ENCODE data around the gene ITPRID2. TPM values are rescaled to one million over a fixed set of nuclear protein-coding genes. Genes with fewer than 3 reads are reported as not detected.
"Not testable (repeated sequence)": the region's sequence is repeated elsewhere in the genome, so short reads cannot be mapped to it uniquely, and the experiment has no call there.

Gene ITPRID2
- total RNA-seq, 1 donor from 2014 or later: 106 TPM

DNA sequence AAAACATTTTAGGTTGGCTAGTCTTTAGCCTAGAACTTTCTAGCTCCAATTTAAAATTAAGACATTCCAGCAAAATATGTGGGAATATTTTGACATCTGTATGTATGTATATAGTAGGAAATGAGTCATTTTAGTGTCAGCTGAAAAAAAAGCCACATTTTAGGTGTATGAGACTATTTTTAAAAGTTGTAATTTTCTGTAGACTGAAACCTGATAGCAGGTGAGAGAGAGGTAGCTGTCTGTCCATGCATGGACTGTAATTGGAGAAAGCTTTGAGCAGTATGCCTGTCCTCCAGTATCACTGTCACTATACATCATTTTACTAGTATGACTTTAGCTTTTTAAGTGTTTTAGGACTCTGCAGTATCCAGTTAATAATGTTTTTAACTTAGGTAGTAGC lies 68.0 kb downstream of the ITPRID2 start:
- no peak for DNase-seq (ENCODE audit: low read depth)

DNA sequence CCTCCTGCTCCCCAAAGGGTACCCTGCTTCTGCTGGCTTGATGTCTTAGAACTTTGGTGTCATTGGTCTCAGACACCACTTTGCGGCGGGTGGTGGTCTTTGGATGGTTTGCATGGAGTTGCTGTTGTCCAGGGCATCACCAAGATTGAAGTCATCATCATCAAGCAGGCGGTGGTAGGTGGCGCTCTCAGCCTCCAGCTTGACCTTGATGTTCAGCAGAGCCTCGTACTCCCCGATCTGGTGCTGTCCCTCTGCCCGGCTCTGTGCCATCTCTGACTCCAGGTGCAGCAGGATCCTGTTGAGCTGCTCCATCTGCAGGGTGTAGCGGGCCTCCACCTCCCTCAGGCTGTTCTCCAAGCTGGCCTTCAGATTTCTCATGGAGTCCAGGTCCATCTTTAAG lies 69.6 kb downstream of the ITPRID2 start:
- not testable (repeated sequence) for DNase-seq (ENCODE audit: low read depth)

DNA sequence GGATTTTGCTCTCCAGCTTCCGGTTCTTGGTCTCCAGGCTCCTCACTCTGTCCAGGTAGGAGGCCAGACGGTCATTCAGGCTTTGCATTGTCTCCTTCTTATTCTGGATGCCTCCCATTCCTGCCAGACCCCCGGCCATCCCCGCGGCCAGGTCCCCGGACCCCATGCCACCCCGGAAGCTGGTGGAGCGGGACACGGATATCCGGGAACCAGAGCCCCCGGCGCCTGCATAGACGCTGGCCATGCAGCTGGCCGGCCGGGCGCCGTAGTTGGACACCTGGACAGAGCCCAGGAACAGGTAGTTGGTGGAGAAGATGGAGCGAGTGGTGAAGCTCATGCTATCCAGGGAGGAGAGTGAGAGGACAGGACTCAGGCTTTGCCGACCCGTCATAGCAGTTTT lies 70.6 kb downstream of the ITPRID2 start:
- DNase-seq (ENCODE audit: low read depth): no peak

DNA sequence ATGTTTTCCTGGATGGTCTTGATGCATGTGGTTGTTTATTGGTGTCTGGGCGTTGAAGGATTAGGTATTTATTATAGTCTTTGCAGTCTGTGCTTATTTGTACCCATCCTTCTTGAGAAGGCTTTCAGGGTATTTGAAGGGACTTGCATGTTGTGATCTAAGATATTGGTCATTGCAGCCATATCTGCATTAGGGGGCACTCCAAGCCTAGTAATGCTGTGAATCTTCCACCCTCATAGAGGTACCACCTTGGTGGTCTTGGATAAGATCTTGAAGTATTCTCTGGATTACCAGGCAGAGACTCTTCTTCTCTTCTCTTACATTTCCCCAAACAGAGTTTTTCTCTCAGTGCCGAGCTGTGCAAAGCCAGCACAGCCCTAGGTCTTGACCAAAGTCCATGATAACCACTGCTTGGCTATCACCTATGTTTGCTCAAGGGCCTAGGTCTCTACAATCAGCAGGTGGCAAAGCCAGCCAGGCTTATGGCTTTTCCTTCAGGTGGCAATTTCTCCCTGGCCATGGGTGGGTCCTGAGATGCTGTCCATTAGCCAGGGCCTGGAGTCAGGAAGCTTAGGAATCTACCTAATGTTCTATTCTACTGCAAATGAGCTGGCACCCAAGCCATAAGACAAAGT lies 78.7 kb downstream of the ITPRID2 start:
- no peak for DNase-seq (ENCODE audit: low read depth)

DNA sequence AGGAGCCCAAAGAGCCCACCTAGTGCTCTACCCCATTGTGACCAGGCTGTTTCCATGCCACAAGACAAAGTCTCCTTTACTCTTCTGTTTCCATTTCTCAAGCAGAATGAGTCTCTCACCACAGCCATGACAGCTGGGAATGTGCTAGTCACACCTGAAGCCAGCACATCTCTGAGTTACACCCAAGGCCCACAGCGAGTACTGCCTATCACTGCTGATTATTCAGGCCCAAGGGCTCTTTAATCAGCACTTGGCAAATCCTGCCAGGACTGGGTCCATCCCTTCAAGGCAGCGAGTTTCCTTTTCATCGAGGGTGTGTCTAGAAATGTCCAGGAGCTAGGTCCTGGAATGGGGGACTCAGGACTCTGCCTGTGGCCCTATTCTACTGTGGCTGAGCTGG lies 79.5 kb downstream of the ITPRID2 start:
- no peak for DNase-seq (ENCODE audit: low read depth)

DNA sequence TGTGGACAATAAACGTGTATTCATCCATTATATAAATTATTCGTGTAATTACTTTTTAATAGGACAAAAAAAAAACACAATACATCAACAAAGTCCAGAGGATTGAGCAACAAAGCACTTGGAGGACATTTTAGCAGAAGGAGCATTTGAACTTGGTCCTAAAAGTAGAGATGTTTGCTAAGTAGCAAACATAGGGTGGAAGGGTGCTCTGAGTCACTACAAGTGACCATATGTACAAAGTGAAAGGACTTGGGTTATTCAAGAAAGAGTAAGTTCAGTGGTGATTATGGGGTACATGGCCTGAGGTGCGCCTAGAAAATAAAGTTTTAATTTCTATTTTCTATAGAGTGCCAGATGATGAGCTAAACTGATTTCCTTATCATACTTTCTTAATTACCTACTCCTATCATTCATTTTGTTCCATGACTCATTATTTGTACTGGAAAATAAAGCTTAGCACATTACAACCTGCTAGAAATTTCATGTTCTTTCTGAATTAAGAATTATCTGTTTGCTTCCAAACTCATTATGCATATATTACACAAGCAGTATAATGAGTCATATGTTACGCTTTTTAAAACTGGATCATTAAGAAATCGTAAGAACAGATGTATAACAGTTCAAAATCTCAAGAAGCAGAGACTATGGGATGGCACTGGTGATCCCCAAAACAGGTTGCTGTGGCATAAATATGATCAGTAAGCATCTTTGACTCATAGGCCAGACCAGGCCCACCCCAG lies 81.1 kb downstream of the ITPRID2 start:
- DNase-seq (ENCODE audit: low read depth): no peak

DNA sequence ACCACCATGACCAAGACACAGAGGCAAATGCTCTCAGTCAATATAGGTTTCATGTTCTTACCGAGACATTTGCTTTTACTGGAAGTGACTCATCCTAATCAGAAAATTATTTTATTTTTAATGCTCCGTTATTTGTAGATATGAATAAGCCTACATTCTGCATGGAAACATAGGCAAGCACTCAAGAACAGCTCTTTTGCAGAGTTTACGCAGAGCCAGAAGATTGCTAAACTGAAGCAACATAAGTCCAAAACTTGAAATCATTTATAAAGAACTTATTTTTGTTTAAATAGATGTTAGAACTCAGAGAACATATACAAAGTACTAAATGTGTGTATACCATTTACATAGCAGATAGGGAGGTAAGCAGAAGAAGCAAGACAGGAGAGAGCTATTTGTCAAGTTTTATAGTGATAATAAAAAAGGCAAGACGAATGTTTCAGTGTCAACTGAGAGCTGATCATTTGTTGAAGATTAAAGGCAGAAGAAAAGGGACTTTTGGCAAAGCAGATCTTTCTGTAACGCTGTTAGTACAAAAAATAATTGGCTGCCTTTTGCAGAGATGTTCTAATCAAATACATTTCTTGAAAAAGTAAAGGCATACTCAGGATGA lies 81.7 kb downstream of the ITPRID2 start:
- no peak for DNase-seq (ENCODE audit: low read depth)

DNA sequence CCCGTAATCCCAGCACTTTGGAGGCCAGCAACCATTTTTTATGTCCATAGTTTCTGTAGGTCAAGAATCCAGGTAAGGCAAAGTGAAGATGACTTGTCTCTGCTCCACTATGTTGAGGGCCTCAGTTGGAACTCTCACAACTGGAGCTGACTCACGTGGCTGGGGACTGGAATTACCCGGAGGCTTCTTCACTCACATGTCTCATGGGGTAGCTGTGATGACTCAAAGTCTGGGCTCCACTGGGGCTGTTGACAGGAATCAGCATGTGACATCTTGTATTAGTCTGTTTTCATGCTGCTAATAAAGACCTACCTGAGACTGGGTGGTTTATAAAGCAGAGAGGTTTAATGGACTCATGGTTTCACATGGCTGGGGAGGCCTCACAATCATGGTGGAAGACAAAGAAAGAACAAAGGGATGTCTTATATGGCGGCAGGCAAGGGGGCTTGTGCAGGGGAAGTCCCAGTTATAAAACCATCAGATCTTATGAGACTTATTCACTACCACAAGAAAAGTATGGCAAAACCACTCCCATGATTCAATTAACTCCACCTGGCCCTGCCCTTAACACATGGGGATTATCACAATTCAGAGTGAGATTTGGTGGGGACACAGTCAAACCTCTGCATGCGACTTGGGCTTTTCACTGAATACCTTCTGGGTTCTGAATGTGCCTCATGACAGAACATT lies 86.3 kb downstream of the ITPRID2 start:
- DNase-seq (ENCODE audit: low read depth): peak; percentile 68

DNA sequence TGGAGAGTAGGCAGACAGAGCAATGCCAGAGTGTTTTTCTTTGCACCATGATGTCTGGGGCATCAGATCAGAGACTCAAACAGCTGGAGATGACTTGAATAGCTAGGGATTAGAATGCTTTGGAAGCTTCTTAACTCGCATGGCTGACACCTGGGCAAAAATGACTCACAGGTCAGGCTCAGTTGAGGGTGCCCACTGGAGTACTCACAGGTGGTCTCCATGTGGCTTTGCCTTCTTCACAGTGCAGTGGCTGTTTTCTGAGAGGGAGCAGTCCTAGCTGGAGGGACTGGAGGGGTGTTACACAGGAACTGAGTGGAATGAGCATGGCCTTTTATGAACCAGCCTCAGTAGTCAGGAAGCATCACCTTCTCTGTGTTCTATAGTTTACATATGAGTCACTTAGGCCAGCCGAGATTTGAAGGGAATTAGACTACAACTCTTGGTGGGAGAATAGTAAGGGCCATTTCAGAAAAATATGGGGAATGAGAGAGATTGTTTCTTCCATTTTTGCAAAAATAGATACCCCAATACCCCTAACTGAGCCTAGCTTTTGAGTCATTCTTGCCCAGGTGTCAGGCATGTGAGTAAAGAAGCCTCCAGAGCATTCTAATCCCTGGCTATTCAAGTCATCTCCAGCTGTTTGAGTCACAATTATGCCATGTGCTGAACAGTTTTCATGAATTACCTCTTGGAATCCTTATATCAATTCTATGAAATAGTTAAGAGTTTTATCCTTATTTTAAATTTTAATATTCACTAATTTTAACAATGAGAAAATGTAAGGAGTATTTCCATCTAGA lies 87.0 kb downstream of the ITPRID2 start:
- no peak for DNase-seq (ENCODE audit: low read depth)

Other genes starting within 250 kb of the ITPRID2 start
- 0.17 and 1.2 TPM in 2 replicates for gene CERKL, start 234.6 kb upstream of the ITPRID2 start, total RNA-seq
- not detected in 2 replicates for gene NEUROD1, start 211.2 kb upstream of the ITPRID2 start, total RNA-seq
- 1.9 and 3.5 TPM in 2 replicates for gene PPP1R1C, start 94.1 kb downstream of the ITPRID2 start, total RNA-seq

All from renal cortical epithelial cell (primary cell).